Activated B cell treated with CpG ODN at 0.5 μM for 24 hours (primary cell): ENCODE data around the gene LEFTY2. TPM values are rescaled to one million over a fixed set of nuclear protein-coding genes. Genes with fewer than 3 reads are reported as not detected.
"Not testable (repeated sequence)": the region's sequence is repeated elsewhere in the genome, so short reads cannot be mapped to it uniquely, and the experiment has no call there.

Experiments
- ATAC-seq: fragments of 200-7000 bp; cut with Tn5 transposase; one replicate; pipeline ENCODE4 v1.10.0; 2021; ENCODE audit warnings: low read depth, mild to moderate bottlenecking, moderate library complexity
- CTCF ChIA-PET: fragments of 350-600 bp; sonication (Branson Sonifier 250); formaldehyde crosslinking; loops from one replicate; lab custom pipeline; 2021; ENCODE audit warnings: antibody characterized with exemption; lab: Charles Lee
- POLR2A ChIA-PET: fragments of 350-600 bp; sonication (Branson Sonifier 250); formaldehyde crosslinking; loops from one replicate; lab custom pipeline; 2021; ENCODE audit warnings: antibody characterized with exemption; lab: Charles Lee
- DNase-seq: peaks from one replicate; pipeline ENCODE4 v3.0.0; 2022
- H3K27ac Mint-ChIP-seq: one replicate; pipeline ENCODE4 v1.8.0; 2020; ENCODE audit warnings: mixed read lengths
- H3K27me3 Mint-ChIP-seq: one replicate; pipeline ENCODE4 v1.8.0; 2021; ENCODE audit warnings: mixed read lengths
- H3K36me3 Mint-ChIP-seq: one replicate; pipeline ENCODE4 v1.8.0; 2021; ENCODE audit warnings: low read depth, mixed read lengths
- H3K4me1 Mint-ChIP-seq: one replicate; pipeline ENCODE4 v1.8.0; 2021; ENCODE audit warnings: mixed read lengths
- H3K4me3 Mint-ChIP-seq: one replicate; pipeline ENCODE4 v1.8.0; 2020; ENCODE audit warnings: mild to moderate bottlenecking, mixed read lengths
- H3K9me3 Mint-ChIP-seq: one replicate; pipeline ENCODE4 v1.8.0; 2020; ENCODE audit warnings: mixed read lengths
- CTCF ChIP-seq: fragments of 200-600 bp; IDR thresholded peaks from one replicate; pipeline ENCODE4 v1.8.0; 2022; ENCODE audit warnings: antibody characterized with exemption, mild to moderate bottlenecking
- intact Hi-C: fragments of 100-400 bp; cut with micrococcal nuclease; formaldehyde crosslinking; loops from one replicate; pipeline ENCODE4 v1.15.1; 2024
- total RNA-seq: library from RNA; stranded (reverse); gene quantifications from 2 replicates; pipeline ENCODE4 v1.2.3, GENCODE V29; 2022

LEFTY2 gene
- total RNA-seq, 1 donor from 2014 or later = not detected

- Mint-ChIP-seq H3K36me3 (no peaks in the 10 kb centered on the region), H3K27ac (no peak within 1 kb of the TSS), H3K9me3 (no peaks in the 10 kb centered on the region), H3K4me1 (peaks cover 3% of the 10 kb centered on the region), H3K4me3 (no peak within 1 kb of the TSS), H3K27me3 (peaks cover 3% of the 10 kb centered on the region)
- intact Hi-C loops = no loop called here
- ChIA-PET POLR2A (interaction anchor here (1.1 to 1.5 kb wide), 2 partner anchors 8 to 111 kb away, joined by 3 read pairs; partner anchors contain the start of gene SRP9), CTCF (no interaction called here)
- ATAC-seq (no peak), DNase-seq (no peak)
- no peak for TF ChIP-seq CTCF
These were observed 52.0 kb downstream of the LEFTY2 start, which contains the start of gene LEFTY1 for GRCh38 chr1:225888898-225889601. Gene LEFTY1, minus strand, starts transcription at chr1:225889146. Its CDS starts 80 bp downstream, at chr1:225889066.

- intact Hi-C loops = no loop called here
- Mint-ChIP-seq H3K9me3 (no peaks in the 10 kb centered on the region), H3K4me3 (no peak overlapping the region), H3K4me1 (peaks cover 7% of the 10 kb centered on the region), H3K36me3 (no peaks in the 10 kb centered on the region), H3K27me3 (peaks cover 3% of the 10 kb centered on the region), H3K27ac (no peak overlapping the region)
- ChIA-PET CTCF (no interaction called here), POLR2A (interaction anchor here (1.1 to 1.5 kb wide), 2 partner anchors 9 to 111 kb away, joined by 3 read pairs; partner anchors contain the start of gene SRP9)
- no peak for ATAC-seq
- TF ChIP-seq CTCF = no peak
- no peak for DNase-seq
These were observed 52.6 kb downstream of the LEFTY2 start for GRCh38 chr1:225888289-225888897.

GRCh38 chr1:225887554-225888288, 53.3 kb downstream of the LEFTY2 start:
- CTCF ChIA-PET, H3K4me3 Mint-ChIP-seq, DNase-seq, H3K27me3 Mint-ChIP-seq, intact Hi-C loops, H3K27ac Mint-ChIP-seq, ATAC-seq, H3K9me3 Mint-ChIP-seq, H3K36me3 Mint-ChIP-seq: not testable (repeated sequence)
- POLR2A ChIA-PET = interaction anchor here (1.2 to 1.5 kb wide), 2 partner anchors 37 to 110 kb away, joined by 3 read pairs; partner anchors contain the start of gene SRP9
- H3K4me1 Mint-ChIP-seq = peaks cover 10% of the 10 kb centered on the region

- Mint-ChIP-seq H3K4me1 (peaks cover 10% of the 10 kb centered on the region), H3K27ac (no peak overlapping the region), H3K4me3 (no peak overlapping the region), H3K9me3 (no peaks in the 10 kb centered on the region), H3K27me3 (peaks cover 3% of the 10 kb centered on the region), H3K36me3 (peaks cover 2% of the 10 kb centered on the region)
- intact Hi-C loops = no loop called here
- DNase-seq (no peak), ATAC-seq (no peak)
- TF ChIP-seq CTCF = no peak
- CTCF ChIA-PET = no interaction called here
- POLR2A ChIA-PET = interaction anchor here (1.2 kb wide), 1 partner anchor 38 kb away, joined by 3 read pairs; no protein-coding TSS in a partner anchor
These were observed 54.0 kb downstream of the LEFTY2 start for GRCh38 chr1:225887030-225887314.

Other genes with a start within 250 kb of the LEFTY2 start
- gene SRP9, start 163.4 kb downstream of the LEFTY2 start, total RNA-seq = 141 and 143 TPM in 2 replicates
- gene EPHX1, start 131.1 kb downstream of the LEFTY2 start, total RNA-seq = 0.93 and 1.2 TPM in 2 replicates
- gene TMEM63A, start 58.8 kb downstream of the LEFTY2 start, total RNA-seq = 54.8 and 74.5 TPM in 2 replicates
- gene LEFTY1, start 52.1 kb downstream of the LEFTY2 start, total RNA-seq = not detected in 2 replicates
- 109 and 110 TPM in 2 replicates for gene PYCR2, start 17.0 kb downstream of the LEFTY2 start, total RNA-seq
- 21.1 and 21.8 TPM in 2 replicates for gene SDE2, start 58.1 kb upstream of the LEFTY2 start, total RNA-seq
- 600 and 642 TPM in 2 replicates for gene H3-3A, start 121.5 kb upstream of the LEFTY2 start, total RNA-seq
- gene ACBD3, start 245.5 kb upstream of the LEFTY2 start, total RNA-seq = 38.6 and 41.4 TPM in 2 replicates